ENCODE results near the gene INPP5J. TPM values are rescaled to one million over a fixed set of nuclear protein-coding genes. Genes with fewer than 3 reads are reported as not detected.
A peak's percentile ranks its signal among the peaks of the same experiment; 100 is the strongest.
"Not testable (repeated sequence)": the region's sequence is repeated elsewhere in the genome, so short reads cannot be mapped to it uniquely, and the experiment has no call there.

The INPP5J gene, protein sequence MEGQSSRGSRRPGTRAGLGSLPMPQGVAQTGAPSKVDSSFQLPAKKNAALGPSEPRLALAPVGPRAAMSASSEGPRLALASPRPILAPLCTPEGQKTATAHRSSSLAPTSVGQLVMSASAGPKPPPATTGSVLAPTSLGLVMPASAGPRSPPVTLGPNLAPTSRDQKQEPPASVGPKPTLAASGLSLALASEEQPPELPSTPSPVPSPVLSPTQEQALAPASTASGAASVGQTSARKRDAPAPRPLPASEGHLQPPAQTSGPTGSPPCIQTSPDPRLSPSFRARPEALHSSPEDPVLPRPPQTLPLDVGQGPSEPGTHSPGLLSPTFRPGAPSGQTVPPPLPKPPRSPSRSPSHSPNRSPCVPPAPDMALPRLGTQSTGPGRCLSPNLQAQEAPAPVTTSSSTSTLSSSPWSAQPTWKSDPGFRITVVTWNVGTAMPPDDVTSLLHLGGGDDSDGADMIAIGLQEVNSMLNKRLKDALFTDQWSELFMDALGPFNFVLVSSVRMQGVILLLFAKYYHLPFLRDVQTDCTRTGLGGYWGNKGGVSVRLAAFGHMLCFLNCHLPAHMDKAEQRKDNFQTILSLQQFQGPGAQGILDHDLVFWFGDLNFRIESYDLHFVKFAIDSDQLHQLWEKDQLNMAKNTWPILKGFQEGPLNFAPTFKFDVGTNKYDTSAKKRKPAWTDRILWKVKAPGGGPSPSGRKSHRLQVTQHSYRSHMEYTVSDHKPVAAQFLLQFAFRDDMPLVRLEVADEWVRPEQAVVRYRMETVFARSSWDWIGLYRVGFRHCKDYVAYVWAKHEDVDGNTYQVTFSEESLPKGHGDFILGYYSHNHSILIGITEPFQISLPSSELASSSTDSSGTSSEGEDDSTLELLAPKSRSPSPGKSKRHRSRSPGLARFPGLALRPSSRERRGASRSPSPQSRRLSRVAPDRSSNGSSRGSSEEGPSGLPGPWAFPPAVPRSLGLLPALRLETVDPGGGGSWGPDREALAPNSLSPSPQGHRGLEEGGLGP
- total RNA-seq = 1 to 10 TPM in 2 of 4 donors, under 1 TPM in 2; 0.22 to 2.4 (median 0.84) TPM

DNA sequence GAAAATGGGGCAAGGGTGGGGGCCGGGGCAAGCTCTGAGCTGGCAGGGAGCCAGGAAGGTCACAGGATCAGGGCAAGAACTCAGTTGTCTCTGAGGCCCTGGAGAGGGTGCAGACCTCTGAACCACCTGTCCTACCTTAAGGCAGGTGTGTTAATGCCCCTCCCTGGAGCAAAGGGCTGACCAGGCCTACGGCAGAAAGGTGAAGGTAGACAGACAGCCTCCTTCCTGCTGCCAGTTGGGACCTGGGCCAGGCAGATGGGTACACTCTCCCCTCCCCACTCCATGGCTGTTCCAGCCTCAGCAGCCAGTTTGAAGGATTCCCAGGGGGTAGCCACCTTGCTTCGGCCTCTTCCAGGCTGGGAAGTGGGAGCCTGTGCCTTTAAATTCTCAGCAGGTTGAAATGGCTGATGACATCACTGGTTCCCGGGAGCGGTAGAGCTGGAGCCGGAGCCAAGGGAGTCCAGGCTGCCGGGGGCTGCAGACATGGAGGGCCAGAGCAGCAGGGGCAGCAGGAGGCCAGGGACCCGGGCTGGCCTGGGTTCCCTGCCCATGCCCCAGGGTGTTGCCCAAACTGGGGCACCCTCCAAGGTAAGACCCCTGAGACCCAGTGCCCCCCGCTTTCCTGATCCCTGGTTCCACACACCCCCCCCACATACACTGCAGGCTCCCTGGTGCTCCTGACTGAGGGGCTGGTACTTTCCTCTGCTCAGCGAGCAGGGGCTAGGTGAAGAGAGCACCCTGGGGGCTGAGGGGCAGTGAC, at the start of gene INPP5J:
TSS of gene INPP5J (plus strand) at position 435 of the 760 bp plus-strand sequence. CDS start at position 484, 49 bp downstream.
- peaks cover 8 to 20% (median 15%) of the 10 kb centered on the region in 3 donors for H3K4me1 ChIP-seq
- H3K27ac ChIP-seq = peak within 1 kb of the TSS; percentile 29 to 74 (median 54)
- H3K36me3 ChIP-seq = no peaks in the 10 kb centered on the region
- H3K4me3 ChIP-seq = peak within 1 kb of the TSS; percentile 11 to 63 (median 36)
- TF ChIP-seq, protein P1, sequence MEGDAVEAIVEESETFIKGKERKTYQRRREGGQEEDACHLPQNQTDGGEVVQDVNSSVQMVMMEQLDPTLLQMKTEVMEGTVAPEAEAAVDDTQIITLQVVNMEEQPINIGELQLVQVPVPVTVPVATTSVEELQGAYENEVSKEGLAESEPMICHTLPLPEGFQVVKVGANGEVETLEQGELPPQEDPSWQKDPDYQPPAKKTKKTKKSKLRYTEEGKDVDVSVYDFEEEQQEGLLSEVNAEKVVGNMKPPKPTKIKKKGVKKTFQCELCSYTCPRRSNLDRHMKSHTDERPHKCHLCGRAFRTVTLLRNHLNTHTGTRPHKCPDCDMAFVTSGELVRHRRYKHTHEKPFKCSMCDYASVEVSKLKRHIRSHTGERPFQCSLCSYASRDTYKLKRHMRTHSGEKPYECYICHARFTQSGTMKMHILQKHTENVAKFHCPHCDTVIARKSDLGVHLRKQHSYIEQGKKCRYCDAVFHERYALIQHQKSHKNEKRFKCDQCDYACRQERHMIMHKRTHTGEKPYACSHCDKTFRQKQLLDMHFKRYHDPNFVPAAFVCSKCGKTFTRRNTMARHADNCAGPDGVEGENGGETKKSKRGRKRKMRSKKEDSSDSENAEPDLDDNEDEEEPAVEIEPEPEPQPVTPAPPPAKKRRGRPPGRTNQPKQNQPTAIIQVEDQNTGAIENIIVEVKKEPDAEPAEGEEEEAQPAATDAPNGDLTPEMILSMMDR (IDR thresholded peaks at IDR 0.05) = no peak
- no peak for TF ChIP-seq POLR2A (IDR thresholded peaks at IDR 0.05)
- no peaks in the 10 kb centered on the region for H3K27me3 ChIP-seq
- 20 to 38% methylated on average over 2 of the region's 10 CpGs for WGBS, 2 donors
- no peak for DNase-seq
- no peaks in the 10 kb centered on the region for H3K9me3 ChIP-seq
- intact Hi-C loops (cut with DNase I) = no loop called here

DNA sequence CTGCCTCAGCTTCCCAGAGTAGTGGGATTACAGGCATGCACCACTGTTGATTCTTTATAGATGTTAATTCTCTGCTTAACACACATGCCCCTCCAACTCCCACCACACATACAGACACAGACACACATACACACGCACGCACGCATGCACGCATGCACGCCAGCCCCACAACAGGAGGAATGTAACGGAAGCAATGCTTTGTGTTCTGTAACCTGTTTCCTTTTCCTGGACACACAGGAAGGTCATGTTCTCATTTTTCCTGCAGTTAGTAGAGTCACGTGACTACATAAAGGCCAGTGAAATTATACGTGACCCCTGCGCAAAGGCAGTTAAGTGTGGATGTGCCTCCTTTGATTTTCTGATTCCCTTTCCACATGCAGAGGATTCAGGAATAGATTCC, 49.6 kb upstream of the INPP5J start:
- WGBS, 2 donors = 67% methylated on average over 9 of the region's 9 CpGs
- H3K4me3 ChIP-seq; DNase-seq; H3K27me3 ChIP-seq; H3K9me3 ChIP-seq; H3K36me3 ChIP-seq; intact Hi-C loops (cut with DNase I); H3K27ac ChIP-seq: not testable (repeated sequence)
- H3K4me1 ChIP-seq = peaks cover 4 to 35% (median 6%) of the 10 kb centered on the region in 3 donors

DNA sequence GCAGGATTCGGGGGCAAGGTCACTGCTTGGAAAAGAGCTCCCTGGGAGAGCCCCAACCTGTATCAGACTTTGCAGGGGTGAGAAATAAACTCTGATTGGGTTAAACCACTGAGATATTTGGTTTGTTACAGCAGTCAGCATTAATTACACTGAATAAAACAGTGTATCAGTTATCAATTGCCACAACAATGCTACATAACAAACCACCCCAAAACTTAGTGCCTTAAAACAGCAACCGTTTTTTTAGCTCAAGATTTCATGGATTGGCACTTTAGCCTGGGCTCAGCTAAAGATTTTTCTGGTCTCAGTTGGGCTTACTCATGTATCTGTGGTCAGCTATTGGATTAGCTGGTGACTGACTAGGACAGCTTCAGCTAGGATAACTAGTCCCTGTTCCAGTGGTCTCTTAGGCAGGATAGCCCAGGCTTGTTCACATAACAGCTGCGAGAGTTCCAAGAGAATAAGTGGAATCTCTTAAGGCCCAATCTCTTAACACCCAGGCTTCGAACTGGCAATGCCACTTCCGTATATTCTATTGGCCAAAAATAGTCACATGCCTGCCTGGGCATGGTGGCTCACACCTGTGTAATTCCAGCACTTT, 49.1 kb upstream of the INPP5J start:
- intact Hi-C loops (cut with DNase I); DNase-seq; H3K27ac ChIP-seq; H3K36me3 ChIP-seq; H3K9me3 ChIP-seq; H3K27me3 ChIP-seq; H3K4me3 ChIP-seq: not testable (repeated sequence)
- 58 to 70% methylated on average over 1 to 4 of the region's 5 CpGs for WGBS, 2 donors
- H3K4me1 ChIP-seq = peaks cover 4 to 39% (median 6%) of the 10 kb centered on the region in 3 donors

DNA sequence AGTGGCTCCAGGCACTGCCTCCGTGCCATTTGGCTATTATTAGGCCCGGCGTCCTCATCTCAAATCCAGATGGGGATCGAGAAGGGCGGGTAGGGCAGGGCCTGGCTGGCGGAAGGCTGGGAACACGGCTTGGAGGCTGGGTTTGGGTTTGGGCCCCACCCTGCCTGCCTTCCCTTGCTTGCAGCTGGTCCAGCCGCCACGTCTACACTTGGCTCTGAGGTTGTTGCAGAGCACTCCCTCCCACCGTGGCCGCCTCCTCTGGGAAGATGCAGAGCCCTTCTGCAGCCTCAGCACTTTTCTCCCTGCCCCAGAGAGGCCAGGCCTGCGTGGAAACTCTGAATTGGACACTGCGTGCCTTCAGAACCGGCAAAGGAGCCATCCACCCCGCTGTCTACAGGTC, 46.8 kb upstream of the INPP5J start:
- no peak for DNase-seq
- Histone ChIP-seq H3K36me3 (no peaks in the 10 kb centered on the region), H3K9me3 (no peaks in the 10 kb centered on the region), H3K27ac (peak overlapping the region; percentile 60 to 84 (median 82)), H3K27me3 (no peaks in the 10 kb centered on the region), H3K4me3 (peak overlapping the region in 1 of 4 donors; percentile 30), H3K4me1 (peaks cover 3 to 35% (median 4%) of the 10 kb centered on the region in 3 donors)
- WGBS, 2 donors = 25% methylated on average over 8 of the region's 15 CpGs; no CpG with 5 or more reads in 1 of the 2 donors
- TF ChIP-seq, protein P1 (IDR thresholded peaks at IDR 0.05) = no peak
- peak in 1 of 4 donors; percentile 21 for TF ChIP-seq POLR2A (IDR thresholded peaks at IDR 0.05)
- intact Hi-C loops (cut with DNase I) = no loop called here

DNA sequence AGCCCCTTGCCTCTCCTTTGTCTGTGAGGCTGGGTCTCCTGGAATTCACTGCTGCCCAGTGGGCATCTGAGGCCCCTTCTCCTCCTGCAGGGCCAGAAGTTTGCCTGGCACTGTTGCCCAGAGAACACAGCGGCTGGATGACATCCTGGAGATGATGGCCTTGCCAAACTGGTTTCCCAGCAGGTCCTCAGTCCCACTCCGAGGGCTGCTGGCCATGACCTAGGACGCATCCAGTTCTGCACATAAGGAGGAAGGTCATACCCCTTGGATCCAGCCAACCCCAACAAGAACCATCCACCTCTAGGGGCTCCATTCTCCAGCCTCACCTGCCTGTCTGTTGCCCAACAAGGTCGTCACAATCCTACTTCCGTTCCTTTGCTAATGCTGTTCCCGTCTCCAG, 45.1 kb upstream of the INPP5J start:
- no peaks in the 10 kb centered on the region for H3K36me3 ChIP-seq
- no peak overlapping the region for H3K4me3 ChIP-seq
- no peak for TF ChIP-seq POLR2A (IDR thresholded peaks at IDR 0.05)
- TF ChIP-seq, protein P1 (IDR thresholded peaks at IDR 0.05) = no peak
- H3K27me3 ChIP-seq = no peaks in the 10 kb centered on the region
- H3K9me3 ChIP-seq = no peaks in the 10 kb centered on the region
- H3K4me1 ChIP-seq = peaks cover 14 to 51% (median 17%) of the 10 kb centered on the region in 3 donors
- intact Hi-C loops (cut with DNase I) = no loop called here
- H3K27ac ChIP-seq = no peak overlapping the region
- WGBS, 2 donors = 78 to 90% methylated on average over 4 to 5 of the region's 6 CpGs
- DNase-seq = no peak

DNA sequence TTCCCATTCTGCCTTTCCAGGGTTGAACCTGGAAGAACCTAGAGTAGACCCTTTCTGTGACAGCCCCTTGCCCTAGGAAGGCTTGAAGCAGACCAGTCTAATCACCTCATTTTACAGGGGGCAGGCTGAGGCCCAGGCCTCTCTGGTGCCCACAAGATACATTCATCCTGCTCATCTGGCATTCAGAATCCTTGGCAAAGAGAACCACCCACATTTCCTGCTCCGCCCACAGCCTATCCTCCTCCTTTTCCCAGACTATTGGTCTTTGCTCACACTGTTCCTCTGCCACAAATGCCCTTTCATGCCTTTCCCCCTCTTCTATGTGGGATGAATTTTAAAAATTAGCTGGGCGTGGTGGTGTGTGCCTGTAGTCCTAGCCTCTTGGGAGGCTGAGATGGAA, 44.4 kb upstream of the INPP5J start:
- Histone ChIP-seq H3K27ac (peak overlapping the region in 1 of 4 donors; percentile 2), H3K4me1 (peaks cover 21 to 58% (median 24%) of the 10 kb centered on the region in 3 donors)
- H3K4me3 ChIP-seq; H3K27me3 ChIP-seq; intact Hi-C loops (cut with DNase I); H3K36me3 ChIP-seq; H3K9me3 ChIP-seq; DNase-seq: not testable (repeated sequence)
- WGBS, 2 donors = 80 to 93% methylated on average over 2 of the region's 2 CpGs

Data from esophagus squamous epithelium (tissue), 5 donors.